ENCODE results near the gene ADAM22. TPM values are rescaled to one million over a fixed set of nuclear protein-coding genes. Genes with fewer than 3 reads are reported as not detected.

Gene ADAM22
- total RNA-seq, 4 donors from 2014 or later, result 6.8 to 87.5 (median 13.3) TPM

DNA sequence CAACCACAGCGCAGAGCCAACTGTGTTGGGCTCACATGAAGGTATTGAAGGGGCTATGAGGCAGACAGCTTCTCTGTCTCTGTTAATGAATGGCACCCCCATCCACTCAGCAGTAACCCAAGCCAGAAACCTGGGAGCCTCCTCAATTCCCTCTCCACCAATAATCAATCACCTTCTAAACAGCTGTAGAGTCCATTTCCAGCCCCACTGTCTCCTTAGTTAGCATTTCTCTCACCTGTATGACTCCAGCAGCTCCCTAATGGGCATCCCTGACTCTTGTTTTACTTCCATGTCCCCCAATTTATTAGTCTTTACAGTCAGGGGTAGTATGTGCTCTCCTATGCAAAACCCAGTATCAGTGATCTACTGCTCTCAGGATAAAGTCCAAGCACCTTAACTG lies 278.9 kb downstream of the ADAM22 start:
- no peaks in the 10 kb centered on the region for H3K36me3 ChIP-seq
- no peaks in the 10 kb centered on the region for H3K27me3 ChIP-seq
- no peak overlapping the region for H3K4me3 ChIP-seq
- intact Hi-C loops (cut with DNase I; ENCODE audit: low total_unique reads), result no loop called here
- H3K27ac ChIP-seq, result no peak overlapping the region
- H3K4me1 ChIP-seq, result peaks cover 0 to 3% of the 10 kb centered on the region in 2 donors
- no peaks in the 10 kb centered on the region for H3K9me3 ChIP-seq
- TF ChIP-seq POLR2A (IDR thresholded peaks at IDR 0.05), result no peak
- TF ChIP-seq, protein P1, sequence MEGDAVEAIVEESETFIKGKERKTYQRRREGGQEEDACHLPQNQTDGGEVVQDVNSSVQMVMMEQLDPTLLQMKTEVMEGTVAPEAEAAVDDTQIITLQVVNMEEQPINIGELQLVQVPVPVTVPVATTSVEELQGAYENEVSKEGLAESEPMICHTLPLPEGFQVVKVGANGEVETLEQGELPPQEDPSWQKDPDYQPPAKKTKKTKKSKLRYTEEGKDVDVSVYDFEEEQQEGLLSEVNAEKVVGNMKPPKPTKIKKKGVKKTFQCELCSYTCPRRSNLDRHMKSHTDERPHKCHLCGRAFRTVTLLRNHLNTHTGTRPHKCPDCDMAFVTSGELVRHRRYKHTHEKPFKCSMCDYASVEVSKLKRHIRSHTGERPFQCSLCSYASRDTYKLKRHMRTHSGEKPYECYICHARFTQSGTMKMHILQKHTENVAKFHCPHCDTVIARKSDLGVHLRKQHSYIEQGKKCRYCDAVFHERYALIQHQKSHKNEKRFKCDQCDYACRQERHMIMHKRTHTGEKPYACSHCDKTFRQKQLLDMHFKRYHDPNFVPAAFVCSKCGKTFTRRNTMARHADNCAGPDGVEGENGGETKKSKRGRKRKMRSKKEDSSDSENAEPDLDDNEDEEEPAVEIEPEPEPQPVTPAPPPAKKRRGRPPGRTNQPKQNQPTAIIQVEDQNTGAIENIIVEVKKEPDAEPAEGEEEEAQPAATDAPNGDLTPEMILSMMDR (IDR thresholded peaks at IDR 0.05), result no peak
- no peak for DNase-seq

DNA sequence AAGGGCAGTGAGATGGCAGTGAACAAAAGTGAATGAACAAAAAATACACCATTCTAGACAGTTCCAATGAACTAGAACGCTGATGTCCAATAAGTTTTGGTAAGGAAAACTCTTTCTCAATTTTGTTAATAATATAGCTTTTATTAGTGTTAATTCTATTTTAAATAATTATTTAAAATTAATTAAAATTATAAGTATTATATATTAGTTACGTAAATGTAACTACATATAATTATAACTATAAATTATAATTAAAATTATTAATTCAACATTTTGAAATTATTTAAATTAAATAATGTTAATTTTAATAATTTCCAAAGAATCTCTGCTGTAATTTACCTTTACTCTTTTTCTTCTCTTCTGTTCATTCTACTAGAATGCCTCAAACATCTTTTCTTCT lies 280.4 kb downstream of the ADAM22 start:
- TF ChIP-seq POLR2A (IDR thresholded peaks at IDR 0.05), result no peak
- TF ChIP-seq, protein P1 (IDR thresholded peaks at IDR 0.05), result no peak
- Histone ChIP-seq H3K36me3 (no peaks in the 10 kb centered on the region), H3K9me3 (no peaks in the 10 kb centered on the region), H3K27me3 (no peaks in the 10 kb centered on the region), H3K4me1 (peaks cover 5 to 6% of the 10 kb centered on the region in 2 donors), H3K27ac (no peak overlapping the region), H3K4me3 (no peak overlapping the region)
- DNase-seq, result no peak
- intact Hi-C loops (cut with DNase I; ENCODE audit: low total_unique reads), result no loop called here

DNA sequence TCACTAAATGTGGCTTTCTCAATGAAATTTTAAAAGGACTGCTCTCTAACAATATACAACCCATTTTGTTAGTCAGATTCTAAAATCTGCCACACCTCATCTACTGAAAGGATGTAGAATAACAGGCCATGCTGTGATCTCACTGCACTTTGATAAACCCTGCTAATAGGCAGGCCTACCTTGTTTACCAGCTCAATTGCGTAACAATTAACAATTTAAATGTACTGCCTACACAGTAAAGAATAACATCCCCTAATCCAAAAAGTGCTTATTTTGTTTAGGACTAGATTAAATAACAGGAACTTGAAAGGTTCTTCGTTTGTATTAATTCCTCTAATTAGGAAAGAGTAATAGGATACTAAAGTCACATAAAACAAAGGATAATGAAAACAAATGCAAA lies 281.2 kb downstream of the ADAM22 start:
- no peaks in the 10 kb centered on the region for H3K36me3 ChIP-seq
- TF ChIP-seq, protein P1 (IDR thresholded peaks at IDR 0.05), result no peak
- TF ChIP-seq POLR2A (IDR thresholded peaks at IDR 0.05), result no peak

DNA sequence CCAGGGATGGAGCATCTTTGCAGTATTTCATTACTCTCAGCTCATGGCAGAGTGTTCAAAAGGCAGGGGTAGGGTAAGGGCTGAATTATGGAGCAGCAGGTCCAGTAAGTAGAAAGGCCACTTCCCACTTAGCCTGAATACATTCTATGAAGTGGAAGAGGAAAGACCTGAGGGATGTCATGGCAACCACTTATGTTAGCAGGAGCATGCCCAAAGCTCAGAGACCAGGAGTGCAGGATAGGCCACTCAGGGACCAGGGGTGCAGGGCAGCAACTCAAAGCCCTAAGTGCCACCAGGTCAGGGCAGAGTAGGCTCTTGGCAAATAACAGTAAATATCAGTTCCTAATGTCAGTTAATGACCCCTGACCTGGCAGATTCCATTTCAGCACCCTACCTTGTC lies 282.2 kb downstream of the ADAM22 start:
- intact Hi-C loops (cut with DNase I; ENCODE audit: low total_unique reads), result no loop called here
- no peaks in the 10 kb centered on the region for H3K9me3 ChIP-seq
- no peak overlapping the region for H3K27ac ChIP-seq
- DNase-seq, result no peak
- no peaks in the 10 kb centered on the region for H3K36me3 ChIP-seq
- H3K4me3 ChIP-seq, result no peak overlapping the region
- no peaks in the 10 kb centered on the region for H3K27me3 ChIP-seq
- H3K4me1 ChIP-seq, result peaks cover 5 to 6% of the 10 kb centered on the region in 2 donors
- TF ChIP-seq POLR2A (IDR thresholded peaks at IDR 0.05), result no peak
- TF ChIP-seq, protein P1 (IDR thresholded peaks at IDR 0.05), result no peak

More for the DNA sequence above, 281.2 kb downstream of the ADAM22 start:
- no peaks in the 10 kb centered on the region for H3K27me3 ChIP-seq
- H3K4me1 ChIP-seq, result peaks cover 5 to 6% of the 10 kb centered on the region in 2 donors
- DNase-seq, result no peak
- intact Hi-C loops (cut with DNase I; ENCODE audit: low total_unique reads), result no loop called here
- H3K27ac ChIP-seq, result no peak overlapping the region
- H3K4me3 ChIP-seq, result no peak overlapping the region
- no peaks in the 10 kb centered on the region for H3K9me3 ChIP-seq

DNA sequence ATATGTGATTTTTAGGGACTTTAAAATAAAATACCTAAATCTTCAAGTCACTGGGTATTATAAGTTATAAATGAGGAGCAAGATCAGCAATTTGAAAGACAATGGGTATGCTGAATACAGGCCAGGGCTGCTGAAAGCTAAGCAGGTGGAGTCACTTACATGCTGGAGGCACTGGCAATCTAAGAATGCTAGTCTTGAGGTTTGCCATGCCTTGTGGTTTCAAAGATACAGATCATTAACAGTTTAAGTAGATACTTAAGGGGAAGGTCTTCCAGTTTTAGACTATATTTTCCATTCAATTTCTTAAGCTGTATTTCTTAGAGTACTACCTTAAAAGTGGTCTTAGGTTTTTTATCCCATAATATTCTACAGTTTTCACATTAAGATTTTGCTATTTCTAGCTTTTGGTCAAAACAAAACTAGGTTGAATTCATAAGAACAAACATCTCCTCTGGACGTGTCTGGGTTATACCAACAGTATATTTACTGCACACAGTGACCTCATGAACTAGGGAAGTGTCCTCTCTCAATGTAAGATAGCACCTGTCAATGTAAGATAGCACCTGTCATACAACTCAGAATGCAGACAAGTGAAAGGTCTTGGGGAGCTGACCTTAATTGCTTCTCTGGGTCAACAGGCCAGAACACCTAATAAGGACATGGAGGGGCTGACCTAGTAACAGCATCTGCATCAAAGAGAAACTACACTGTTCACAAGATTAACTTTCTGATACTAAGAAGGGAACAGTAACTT lies 283.8 kb downstream of the ADAM22 start:
- Histone ChIP-seq H3K4me1 (peaks cover 5 to 6% of the 10 kb centered on the region in 2 donors), H3K4me3 (peak overlapping the region in 1 of 2 donors; percentile 67), H3K36me3 (no peaks in the 10 kb centered on the region), H3K27ac (peak overlapping the region in 1 of 2 donors; percentile 88), H3K9me3 (no peaks in the 10 kb centered on the region), H3K27me3 (no peaks in the 10 kb centered on the region)
- intact Hi-C loops (cut with DNase I; ENCODE audit: low total_unique reads), result no loop called here
- no peak for DNase-seq
- TF ChIP-seq, protein P1 (IDR thresholded peaks at IDR 0.05), result no peak
